Gastroesophageal sphincter (tissue), 4 donors: ENCODE data around the gene SPECC1L. TPM values are rescaled to one million over a fixed set of nuclear protein-coding genes. Genes with fewer than 3 reads are reported as not detected.
"Not testable (repeated sequence)": the region's sequence is repeated elsewhere in the genome, so short reads cannot be mapped to it uniquely, and the experiment has no call there.

ENCODE experiments used
- ATAC-seq: fragments of 150-250 bp; one replicate; pipeline ENCODE4 v1.9.1; 2016; ENCODE audit warnings: mild to moderate bottlenecking, moderate library complexity
- H3K27ac ChIP-seq, 4 donors: fragments of 200-600 bp; sonication (generic) in 3 of 4; 1 replicate in 3 of 4; 2 replicates in 1 of 4; pipeline ENCODE4 v1.5.1; 2016 to 2019
- H3K27me3 ChIP-seq: fragments of 200-600 bp; sonication (generic); one replicate; pipeline ENCODE4 v1.5.1; 2019
- H3K36me3 ChIP-seq, 2 donors: fragments of 200-600 bp; sonication (generic); one replicate each; pipeline ENCODE4 v1.5.1; 2019; ENCODE audit warnings: control low read depth in 1 of 2
- H3K4me1 ChIP-seq, 3 donors: fragments of 200-600 bp; sonication (generic); 1 replicate in 2 of 3; 2 replicates in 1 of 3; pipeline ENCODE4 v1.5.1; 2016 to 2019; ENCODE audit warnings: control low read depth in 2 of 3
- H3K4me3 ChIP-seq, 2 donors: fragments of 200-600 bp; sonication (generic); one replicate each; pipeline ENCODE4 v1.5.1; 2019; ENCODE audit warnings: mild to moderate bottlenecking in 1 of 2, moderate library complexity in 1 of 2
- H3K9me3 ChIP-seq, 3 donors: fragments of 200-600 bp; sonication (generic); one replicate each; pipeline ENCODE4 v1.5.1; 2017 to 2019; ENCODE audit warnings: control low read depth in 2 of 3
- EP300 ChIP-seq: sonication (generic); formaldehyde crosslinking; IDR thresholded peaks from one replicate; pipeline ENCODE4 v1.6.1; 2017; ENCODE audit warnings: antibody characterized with exemption, mild to moderate bottlenecking
- POLR2A ChIP-seq, 2 donors: fragments of 450-650 bp; IDR thresholded peaks; one replicate each; pipeline ENCODE4 v1.6.1; 2017; ENCODE audit warnings: antibody characterized with exemption in 2 of 2, mild to moderate bottlenecking in 2 of 2, moderate library complexity in 1 of 2
- POLR2AphosphoS5 ChIP-seq: sonication (generic); formaldehyde crosslinking; IDR thresholded peaks from one replicate; pipeline ENCODE4 v1.6.1; 2017; ENCODE audit warnings: antibody characterized with exemption
- WGBS, 2 donors: methylation state at CpG; one replicate each; pipeline ENCODE4 v1.1.5; 2018; ENCODE audit warnings: low coverage in 1 of 2; 5-methylcytosine and 5-hydroxymethylcytosine counted together
- total RNA-seq, 4 donors: library from RNA; depleted of rRNA; stranded (reverse); fragments of >200 nt; gene quantifications; one replicate each; pipeline ENCODE4 v1.1.0, GENCODE V29; 2016
- TF ChIP-seq, protein P1 (sequence below), 4 experiments: fragments of 200-600 bp in 2 of 4; fragments of 450-650 bp in 2 of 4; sonication (generic) in 1 of 4; IDR thresholded peaks; one replicate each; pipeline ENCODE4 v1.5.1; 2017 to 2019; ENCODE audit warnings: antibody characterized with exemption in 4 of 4, mild to moderate bottlenecking in 2 of 4, moderate library complexity in 2 of 4

The SPECC1L gene
- total RNA-seq, 4 donors from 2014 or later: 62.3 to 110 (median 92.5) TPM

DNA sequence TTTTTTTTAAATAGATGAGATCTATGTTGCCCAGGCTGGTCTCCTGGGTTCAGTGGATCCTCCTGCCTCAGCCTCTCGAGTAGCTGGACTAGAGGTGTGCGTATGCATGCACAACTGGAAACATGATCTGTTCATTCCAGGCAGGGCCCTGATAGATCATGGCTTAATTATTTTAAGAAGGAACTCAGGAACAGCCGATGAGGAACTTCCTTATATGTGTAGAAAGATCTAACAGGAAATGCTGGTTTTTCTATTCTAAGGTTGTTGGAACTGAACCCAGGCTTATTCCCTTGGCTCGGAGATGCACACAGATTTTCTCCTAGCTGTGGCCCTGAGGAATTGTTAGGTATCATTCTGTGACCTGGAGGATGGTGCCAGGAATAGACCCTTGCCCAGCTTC lies 32.4 kb downstream of the SPECC1L start:
- Histone ChIP-seq H3K27me3 (no peaks in the 10 kb centered on the region), H3K36me3 (peaks cover 0 to 10% of the 10 kb centered on the region in 2 donors), H3K27ac (peak overlapping the region; percentile 82 to 89 (median 86)), H3K4me1 (peaks cover 31 to 79% (median 38%) of the 10 kb centered on the region in 3 donors), H3K9me3 (no peaks in the 10 kb centered on the region), H3K4me3 (no peak overlapping the region)
- TF ChIP-seq, protein P1, sequence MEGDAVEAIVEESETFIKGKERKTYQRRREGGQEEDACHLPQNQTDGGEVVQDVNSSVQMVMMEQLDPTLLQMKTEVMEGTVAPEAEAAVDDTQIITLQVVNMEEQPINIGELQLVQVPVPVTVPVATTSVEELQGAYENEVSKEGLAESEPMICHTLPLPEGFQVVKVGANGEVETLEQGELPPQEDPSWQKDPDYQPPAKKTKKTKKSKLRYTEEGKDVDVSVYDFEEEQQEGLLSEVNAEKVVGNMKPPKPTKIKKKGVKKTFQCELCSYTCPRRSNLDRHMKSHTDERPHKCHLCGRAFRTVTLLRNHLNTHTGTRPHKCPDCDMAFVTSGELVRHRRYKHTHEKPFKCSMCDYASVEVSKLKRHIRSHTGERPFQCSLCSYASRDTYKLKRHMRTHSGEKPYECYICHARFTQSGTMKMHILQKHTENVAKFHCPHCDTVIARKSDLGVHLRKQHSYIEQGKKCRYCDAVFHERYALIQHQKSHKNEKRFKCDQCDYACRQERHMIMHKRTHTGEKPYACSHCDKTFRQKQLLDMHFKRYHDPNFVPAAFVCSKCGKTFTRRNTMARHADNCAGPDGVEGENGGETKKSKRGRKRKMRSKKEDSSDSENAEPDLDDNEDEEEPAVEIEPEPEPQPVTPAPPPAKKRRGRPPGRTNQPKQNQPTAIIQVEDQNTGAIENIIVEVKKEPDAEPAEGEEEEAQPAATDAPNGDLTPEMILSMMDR (IDR thresholded peaks at IDR 0.05): peak in 1 of 4 experiments; percentile 16
- TF ChIP-seq POLR2AphosphoS5 (peak; percentile 45), EP300 (no peak)
- 21 to 22% methylated on average over 3 to 4 of the region's 4 CpGs for WGBS, 2 donors
- ATAC-seq: peak; percentile 20

DNA sequence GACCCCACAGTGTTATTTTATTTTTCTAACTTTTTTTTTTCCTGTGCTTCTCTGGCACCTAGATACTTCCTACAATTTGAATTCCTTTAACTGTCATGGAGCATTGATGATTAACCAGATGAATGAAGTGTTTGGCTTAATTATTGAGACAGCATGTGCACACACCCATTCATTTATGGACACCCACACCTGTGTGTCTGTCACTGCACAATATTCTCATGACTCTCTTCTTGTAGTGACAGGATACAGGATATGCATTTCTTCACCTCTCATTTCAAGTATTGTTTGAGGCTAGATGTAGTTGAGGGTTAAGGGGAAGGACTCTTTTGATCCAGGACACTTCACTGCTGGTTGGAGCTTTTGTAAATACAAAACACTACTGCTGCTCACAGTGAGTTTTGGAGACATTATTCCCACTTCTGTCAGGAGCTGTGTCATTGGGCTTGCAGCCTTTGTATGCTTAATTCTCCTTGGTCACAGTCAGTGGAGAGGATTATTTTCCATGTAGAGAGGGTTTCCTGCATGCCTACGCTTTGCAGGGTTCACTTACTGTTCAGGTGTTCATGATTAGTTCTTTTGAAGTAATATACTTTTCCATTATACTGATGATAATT lies 33.5 kb downstream of the SPECC1L start:
- ATAC-seq: no peak
- Histone ChIP-seq H3K27me3 (no peaks in the 10 kb centered on the region), H3K9me3 (no peaks in the 10 kb centered on the region), H3K4me1 (peaks cover 24 to 77% (median 40%) of the 10 kb centered on the region in 3 donors), H3K4me3 (no peak overlapping the region), H3K27ac (peak overlapping the region; percentile 78 to 89 (median 86)), H3K36me3 (peaks cover 0 to 10% of the 10 kb centered on the region in 2 donors)
- 79 to 92% methylated on average over 1 of the region's 1 CpG for WGBS, 2 donors
- TF ChIP-seq, protein P1 (IDR thresholded peaks at IDR 0.05): no peak
- TF ChIP-seq POLR2A (IDR thresholded peaks at IDR 0.05): no peak

DNA sequence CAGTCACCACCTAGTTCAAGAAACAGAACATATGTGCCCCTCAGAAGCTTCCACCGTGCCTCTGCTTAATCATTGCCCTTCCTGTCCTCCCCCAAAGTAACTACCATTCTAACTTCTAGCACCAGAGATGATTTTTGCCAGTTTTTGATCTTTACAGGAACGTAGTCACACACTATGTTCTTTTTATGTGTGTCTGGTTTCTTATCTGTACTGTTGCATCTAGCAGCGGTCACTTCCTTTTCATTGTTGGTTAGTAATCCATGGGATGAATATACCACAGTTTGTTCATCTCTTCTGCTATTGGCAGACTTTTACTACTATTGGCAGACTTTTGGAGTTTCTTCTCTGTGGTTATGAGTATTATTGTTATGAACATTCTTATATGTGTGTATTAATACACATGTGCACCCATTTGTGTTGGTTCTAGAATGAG lies 34.6 kb downstream of the SPECC1L start:
- H3K27me3 ChIP-seq: no peaks in the 10 kb centered on the region
- peaks cover 30 to 87% (median 43%) of the 10 kb centered on the region in 3 donors for H3K4me1 ChIP-seq
- no peak for ATAC-seq
- peaks cover 0 to 10% of the 10 kb centered on the region in 2 donors for H3K36me3 ChIP-seq
- peak overlapping the region; percentile 61 to 89 (median 86) for H3K27ac ChIP-seq
- TF ChIP-seq POLR2A (IDR thresholded peaks at IDR 0.05): no peak
- TF ChIP-seq, protein P1 (IDR thresholded peaks at IDR 0.05): no peak
- TF ChIP-seq EP300: no peak
- TF ChIP-seq POLR2AphosphoS5: no peak
- 65 to 78% methylated on average over 3 of the region's 3 CpGs for WGBS, 2 donors
- H3K9me3 ChIP-seq: no peaks in the 10 kb centered on the region
- H3K4me3 ChIP-seq: no peak overlapping the region

DNA sequence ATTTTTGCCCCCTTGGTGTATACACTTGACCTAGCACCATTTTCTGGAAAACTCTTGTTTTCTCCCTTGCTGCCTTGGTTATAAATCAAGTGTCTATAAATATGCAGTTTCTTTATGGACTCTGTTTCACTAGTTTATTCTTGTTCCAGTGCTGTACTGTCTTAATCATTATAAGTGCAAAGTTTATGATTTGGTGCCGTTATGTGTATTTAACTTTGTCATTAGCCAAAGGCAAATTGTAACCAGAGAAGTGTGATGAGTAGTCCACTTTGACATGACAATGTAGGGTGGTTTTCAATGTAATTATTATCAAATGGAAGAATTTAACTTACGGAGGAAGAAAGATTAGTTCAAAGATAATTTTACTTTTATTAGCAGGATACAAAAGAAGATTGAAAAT lies 40.3 kb downstream of the SPECC1L start:
- ATAC-seq: no peak
- H3K36me3 ChIP-seq: peaks cover 0 to 33% of the 10 kb centered on the region in 2 donors
- peaks cover 18 to 84% (median 22%) of the 10 kb centered on the region in 3 donors for H3K4me1 ChIP-seq
- no peaks in the 10 kb centered on the region for H3K27me3 ChIP-seq
- H3K4me3 ChIP-seq: no peak overlapping the region
- 27 to 65% methylated on average over 2 of the region's 2 CpGs for WGBS, 2 donors
- H3K9me3 ChIP-seq: no peaks in the 10 kb centered on the region
- TF ChIP-seq EP300 (no peak), POLR2A (IDR thresholded peaks at IDR 0.05) (no peak), POLR2AphosphoS5 (no peak)
- TF ChIP-seq, protein P1 (IDR thresholded peaks at IDR 0.05): no peak
- no peak overlapping the region for H3K27ac ChIP-seq

DNA sequence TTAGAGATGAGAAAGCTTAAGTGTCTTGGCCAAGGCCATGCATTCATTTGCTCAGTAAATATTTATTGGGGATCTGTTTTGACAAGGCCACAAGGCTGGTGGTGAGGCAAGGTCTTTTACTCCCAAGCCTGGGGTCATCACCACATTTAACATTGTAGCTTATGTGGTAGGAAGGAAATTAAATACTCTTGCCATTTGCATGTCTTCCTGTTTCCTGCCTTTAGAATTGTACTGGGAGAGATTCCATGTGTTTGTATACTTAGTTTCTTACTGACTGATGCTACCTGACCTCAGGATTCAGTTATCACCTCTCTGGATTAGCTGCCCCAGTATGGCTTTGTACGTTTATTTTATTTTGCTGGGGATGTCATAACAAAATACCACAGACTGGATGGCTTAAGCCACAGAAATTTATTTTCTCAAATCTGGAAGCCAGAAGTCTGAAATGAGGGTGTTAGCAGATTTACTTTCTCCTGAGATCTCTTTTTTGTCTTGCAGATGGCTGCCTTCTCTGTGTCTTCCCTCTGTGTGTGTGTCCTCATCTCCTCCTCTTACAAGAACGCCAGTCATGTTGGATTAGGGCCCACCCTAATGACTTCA lies 44.8 kb downstream of the SPECC1L start:
- 0 to 33% methylated on average over 1 to 2 of the region's 2 CpGs for WGBS, 2 donors
- TF ChIP-seq, protein P1 (IDR thresholded peaks at IDR 0.05): no peak
- no peak for TF ChIP-seq EP300
- TF ChIP-seq POLR2AphosphoS5: peak; percentile 85
- no peak for TF ChIP-seq POLR2A (IDR thresholded peaks at IDR 0.05)
- no peak overlapping the region for H3K4me3 ChIP-seq
- H3K36me3 ChIP-seq: peaks cover 0 to 48% of the 10 kb centered on the region in 2 donors
- H3K27ac ChIP-seq: peak overlapping the region; percentile 52 to 78 (median 67)
- ATAC-seq: peak; percentile 74
- no peaks in the 10 kb centered on the region for H3K9me3 ChIP-seq
- peaks cover 10 to 62% (median 14%) of the 10 kb centered on the region in 3 donors for H3K4me1 ChIP-seq
- no peaks in the 10 kb centered on the region for H3K27me3 ChIP-seq

DNA sequence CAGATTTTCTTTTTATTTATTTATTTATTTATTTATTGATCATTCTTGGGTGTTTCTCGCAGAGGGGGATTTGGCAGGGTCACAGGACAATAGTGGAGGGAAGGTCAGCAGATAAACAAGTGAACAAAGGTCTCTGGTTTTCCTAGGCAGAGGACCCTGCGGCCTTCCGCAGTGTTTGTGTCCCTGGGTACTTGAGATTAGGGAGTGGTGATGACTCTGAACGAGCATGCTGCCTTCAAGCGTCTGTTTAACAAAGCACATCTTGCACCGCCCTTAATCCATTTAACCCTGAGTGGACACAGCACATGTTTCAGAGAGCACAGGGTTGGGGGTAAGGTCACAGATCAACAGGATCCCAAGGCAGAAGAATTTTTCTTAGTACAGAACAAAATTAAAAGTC lies 45.6 kb downstream of the SPECC1L start:
- not testable (repeated sequence) for ATAC-seq

DNA sequence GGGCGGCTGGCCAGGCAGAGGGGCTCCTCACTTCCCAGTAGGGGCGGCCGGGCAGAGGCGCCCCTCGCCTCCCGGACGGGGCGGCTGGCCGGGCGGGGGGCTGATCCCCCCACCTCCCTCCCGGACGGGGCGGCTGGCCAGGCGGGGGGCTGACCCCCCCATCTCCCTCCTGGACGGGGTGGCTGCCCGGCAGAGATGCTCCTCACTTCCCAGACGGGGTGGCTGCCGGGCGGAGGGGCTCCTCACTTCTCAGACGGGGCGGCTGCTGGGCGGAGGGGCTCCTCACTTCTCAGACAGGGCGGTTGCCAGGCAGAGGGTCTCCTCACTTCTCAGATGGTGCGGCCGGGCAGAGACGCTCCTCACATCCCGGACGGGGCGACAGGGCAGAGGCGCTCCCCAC lies 46.9 kb downstream of the SPECC1L start:
- H3K27me3 ChIP-seq, ATAC-seq, H3K27ac ChIP-seq, H3K4me3 ChIP-seq, H3K9me3 ChIP-seq: not testable (repeated sequence)
- WGBS, 2 donors: no CpG with 5 or more reads among the region's 30 CpGs
- Histone ChIP-seq H3K4me1 (peaks cover 10 to 44% (median 13%) of the 10 kb centered on the region in 3 donors), H3K36me3 (peaks cover 0 to 57% of the 10 kb centered on the region in 2 donors)

More for the DNA sequence above, 45.6 kb downstream of the SPECC1L start:
- no CpG with 5 or more reads among the region's 6 CpGs for WGBS, 2 donors
- not testable (repeated sequence) for H3K4me3 ChIP-seq, H3K27me3 ChIP-seq, H3K9me3 ChIP-seq
- Histone ChIP-seq H3K4me1 (peaks cover 10 to 54% (median 13%) of the 10 kb centered on the region in 3 donors), H3K27ac (peak overlapping the region in 3 of 4 donors; percentile 51 to 71 (median 63)), H3K36me3 (peaks cover 0 to 52% of the 10 kb centered on the region in 2 donors)
